Stimulated activated CD4-positive, alpha-beta T cell treated with anti-CD3 and anti-CD28 coated beads, Interleukin-4, amount 100 ng/mL, for 4 hours (primary cell): ENCODE results near the gene RAB44.

Source experiments
- DNase-seq, 2 experiments: peaks; one replicate each; pipeline ENCODE4 v3.0.0-alpha.2; 2020

Gene RAB44

DNA sequence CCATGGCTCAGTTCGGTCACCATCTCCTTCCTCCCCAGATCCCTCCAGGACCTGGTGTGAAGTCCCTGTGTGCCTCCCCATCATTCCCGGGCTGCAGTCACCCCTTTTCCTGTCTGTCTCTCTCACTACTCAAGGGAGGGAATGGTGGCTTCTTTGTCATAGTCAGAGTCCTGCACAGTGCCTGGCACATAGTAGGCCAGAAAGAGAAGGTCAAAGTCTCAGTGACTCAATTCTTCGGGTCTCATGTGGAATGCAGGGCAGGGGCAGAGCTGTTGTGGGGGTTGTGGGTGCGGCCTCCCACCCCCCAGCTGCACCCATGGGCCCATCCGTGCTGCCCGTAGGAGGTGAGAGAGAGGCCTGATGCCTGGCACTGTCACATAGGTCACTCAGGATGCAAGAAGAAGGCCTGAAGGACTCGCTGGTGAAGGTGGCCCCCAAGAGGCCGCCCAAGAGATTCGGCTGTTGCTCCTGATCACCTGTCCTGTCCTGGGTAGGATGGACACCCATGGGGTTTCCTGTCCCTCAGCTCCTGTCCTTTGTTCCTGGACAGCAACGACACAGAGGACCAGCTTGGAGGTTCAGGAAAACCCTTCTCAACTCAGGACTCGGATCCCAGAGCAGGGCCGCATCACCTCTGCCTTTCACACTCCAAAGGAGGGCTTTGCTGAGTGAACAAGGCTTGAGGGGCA, 34.1 kb downstream of the RAB44 start:
- DNase-seq: no peak

DNA sequence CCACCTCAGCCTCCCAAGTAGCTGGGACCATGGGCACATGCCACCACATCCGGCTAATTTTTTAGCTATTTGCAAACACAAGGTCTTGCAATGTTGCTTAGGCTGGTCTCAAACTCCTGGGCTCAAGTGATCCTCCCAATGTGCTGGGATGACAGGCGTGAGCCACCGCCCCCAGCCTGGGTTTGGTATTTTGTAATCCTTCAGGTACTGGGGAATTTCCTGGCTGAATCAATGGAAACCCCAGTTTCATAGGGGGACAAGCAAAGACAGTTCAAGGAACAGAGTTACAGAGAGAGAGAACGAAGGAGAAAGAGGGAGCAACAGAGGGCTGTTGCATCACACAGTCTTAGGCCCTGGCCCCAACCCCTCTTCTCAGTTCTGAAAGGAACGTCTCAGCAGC, 35.7 kb downstream of the RAB44 start:
- DNase-seq: no peak

DNA sequence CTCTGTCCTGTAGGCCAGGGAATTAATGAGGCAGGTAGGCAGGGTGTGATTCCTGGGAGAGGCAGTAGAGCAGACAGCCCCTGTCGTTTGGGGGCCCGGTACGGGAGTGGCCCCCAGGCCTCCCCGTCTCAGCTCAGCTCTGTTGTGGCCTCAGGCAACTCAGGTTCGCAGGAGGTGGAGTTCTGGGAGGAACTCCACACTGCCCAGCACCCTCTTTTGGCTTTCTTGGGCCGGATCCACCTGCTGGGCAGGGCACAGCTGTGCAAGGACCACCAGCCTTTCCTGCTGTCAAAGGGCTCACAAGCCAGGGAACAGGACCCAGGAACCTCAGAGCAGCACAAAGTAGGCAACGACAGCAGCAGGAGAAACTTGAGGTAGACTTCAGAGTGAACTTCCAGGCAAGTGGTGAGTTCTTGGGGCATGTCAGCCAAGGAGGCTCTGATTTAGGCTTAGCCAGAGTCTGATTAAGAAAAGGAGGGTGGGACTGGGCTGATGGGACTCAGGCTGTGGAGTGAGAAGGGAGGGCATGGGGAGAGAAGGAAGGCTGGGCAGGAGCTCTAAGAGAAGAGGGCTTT, 36.9 kb downstream of the RAB44 start:
- DNase-seq: no peak

GRCh38 chr6:36735110-36736071, 37.8 kb downstream of the RAB44 start:
- DNase-seq: peak in 1 of 2 experiments; percentile 17

DNA sequence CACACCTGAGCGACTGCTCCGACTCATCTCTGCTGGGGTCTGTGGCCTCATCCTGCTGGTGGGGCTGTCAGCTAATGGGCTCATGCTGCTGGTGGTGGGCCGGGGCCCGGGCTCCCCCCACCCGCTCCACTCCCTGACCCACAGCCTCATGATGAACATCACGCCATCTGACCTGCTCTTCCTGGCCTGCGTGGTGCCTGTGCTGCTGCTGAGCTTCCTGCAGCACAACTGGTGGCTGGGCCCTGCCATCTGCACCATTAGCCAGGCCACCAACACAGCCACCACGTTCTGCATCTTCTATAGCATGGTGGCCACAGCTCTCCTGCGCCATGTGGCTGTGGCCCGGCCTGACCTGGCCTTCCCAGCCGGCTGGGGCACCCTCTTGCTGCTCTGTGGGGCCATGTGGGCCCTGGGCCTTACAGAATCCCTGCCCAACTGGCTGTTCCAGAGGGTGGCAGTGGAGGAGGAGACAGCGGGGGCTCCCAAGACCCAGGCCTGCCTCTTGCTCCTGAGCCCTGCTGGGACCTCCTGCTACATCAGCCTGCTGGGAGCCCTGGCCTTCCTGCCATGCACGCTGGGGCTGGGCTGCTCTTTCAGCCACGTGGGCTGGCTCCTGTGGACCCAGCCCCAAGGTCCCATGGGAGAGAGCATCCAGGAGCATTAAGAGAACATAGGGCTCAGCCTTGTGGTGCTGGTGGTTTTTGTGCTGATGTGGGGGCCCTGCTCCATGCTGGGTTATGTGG, 39.6 kb downstream of the RAB44 start:
- DNase-seq: no peak

GRCh38 chr6:36738108-36738507, 40.5 kb downstream of the RAB44 start:
- no peak for DNase-seq

DNA sequence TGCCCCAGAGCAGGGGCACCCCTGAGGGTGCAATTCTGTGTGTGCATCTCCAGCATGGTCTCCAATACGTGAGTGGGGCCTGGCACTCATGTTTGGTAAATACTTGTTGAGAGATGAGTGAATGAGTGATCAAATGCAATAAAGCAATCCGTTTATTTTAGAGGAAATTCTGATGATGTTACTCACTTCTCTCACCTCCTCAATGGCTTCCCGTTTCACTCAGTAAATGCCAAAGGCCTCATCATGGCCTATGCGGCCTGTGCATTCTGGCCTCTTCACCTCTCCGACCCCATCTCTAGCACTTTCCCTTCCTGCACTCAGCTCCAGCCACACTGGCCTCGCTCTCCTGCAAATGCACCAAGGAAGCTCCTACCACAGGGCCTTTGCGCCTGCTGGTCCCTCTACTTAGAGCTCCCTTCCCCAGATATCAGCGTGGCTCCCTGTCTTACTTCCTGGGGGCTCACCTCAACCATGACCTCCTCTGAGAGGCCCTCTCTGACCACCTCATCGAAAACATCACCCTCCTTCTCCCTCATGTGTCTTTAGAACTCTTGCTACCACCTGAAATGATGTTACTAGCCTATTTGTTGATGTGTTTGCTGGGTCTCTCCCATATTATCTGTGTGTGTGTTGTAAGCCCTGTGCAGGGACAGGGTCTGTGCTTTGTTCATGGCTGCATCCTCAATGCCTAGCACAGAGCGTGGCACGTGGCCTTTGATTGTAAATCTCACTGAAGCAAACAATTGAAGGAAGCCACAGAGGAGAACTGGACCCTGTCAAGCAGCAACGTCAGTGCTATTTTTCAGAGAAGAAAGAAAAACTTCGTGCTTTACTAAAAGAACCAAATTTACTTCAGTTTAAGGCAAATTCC, 42.6 kb downstream of the RAB44 start:
- no peak for DNase-seq

- no peak for DNase-seq
Measured at GRCh38 chr6:36740818-36741179, 43.2 kb downstream of the RAB44 start.

DNA sequence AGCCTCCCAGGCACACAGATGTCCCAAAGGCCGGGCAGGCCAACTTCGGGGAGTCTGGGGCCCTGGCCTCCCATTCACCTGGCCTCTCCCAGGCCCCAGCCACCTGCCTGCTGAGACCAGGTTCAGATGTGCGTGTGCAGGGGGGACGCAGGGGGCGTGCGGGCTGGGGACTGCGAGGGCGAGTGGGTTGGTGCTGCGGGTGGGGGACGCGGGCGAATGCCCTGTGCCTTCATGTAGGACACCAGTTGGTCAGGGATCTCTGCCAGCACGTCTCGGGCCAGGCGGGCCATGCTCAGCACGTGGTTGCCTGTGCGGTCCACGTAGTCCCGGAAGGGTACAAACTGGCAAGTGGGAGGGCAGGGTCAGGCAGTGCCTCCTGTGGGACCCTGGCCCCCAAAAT, 44.5 kb downstream of the RAB44 start:
- no peak for DNase-seq

DNA sequence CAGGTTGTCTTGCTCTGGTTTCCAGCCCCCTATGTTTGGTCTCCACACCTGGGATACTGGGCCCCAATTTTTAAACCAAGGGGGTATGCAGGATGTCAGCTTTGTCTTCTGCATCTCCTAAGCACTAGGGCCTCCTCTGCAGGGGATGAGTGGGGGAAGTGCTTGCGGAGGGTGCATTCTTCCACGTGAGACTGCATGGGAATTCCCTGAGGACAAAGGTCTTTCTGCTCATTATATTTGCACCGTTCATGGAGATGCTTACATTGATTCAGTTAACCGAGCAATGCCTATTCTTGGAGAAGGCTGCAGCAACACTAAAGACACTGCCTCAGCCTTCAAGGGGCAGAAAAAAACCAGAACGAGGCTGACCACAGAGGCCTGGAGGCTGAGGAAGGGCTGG, 45.4 kb downstream of the RAB44 start:
- no peak for DNase-seq

DNA sequence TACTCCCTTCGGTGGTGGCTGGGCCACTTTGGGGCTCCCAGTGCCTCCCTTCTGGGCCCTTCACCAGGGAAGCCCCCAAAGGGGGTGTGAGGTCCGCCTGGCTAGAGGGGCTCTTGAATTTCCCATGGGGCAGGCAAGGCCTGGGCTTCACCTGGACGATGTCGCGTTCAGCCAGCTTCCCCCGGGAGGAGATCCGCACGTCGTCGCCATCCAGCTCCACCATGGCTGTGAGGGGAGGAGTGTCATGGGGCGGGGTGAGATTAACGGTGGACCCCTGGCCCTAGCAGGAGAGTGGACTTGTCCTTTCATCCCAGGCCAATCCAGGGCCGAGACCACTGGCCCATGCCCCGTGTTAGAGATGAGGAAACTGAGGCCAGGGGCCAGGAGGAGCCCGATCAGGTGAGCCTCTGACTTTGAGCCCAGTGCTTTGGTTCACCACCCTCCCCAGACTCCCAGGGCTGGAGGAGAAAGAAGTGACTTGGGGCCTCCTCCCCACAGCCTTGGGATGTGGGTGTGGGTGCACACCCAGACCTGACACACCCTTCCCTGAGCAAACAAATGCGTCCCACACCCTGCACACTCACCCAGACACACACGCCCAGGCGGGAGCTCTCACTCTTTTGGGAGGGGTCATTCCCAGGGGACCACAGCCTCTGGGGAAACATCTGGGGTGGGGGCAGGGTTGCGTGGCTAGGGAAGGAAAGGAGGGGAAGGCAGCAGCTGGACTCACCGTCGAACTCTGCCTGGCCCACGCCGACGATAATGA, 46.1 kb downstream of the RAB44 start:
- DNase-seq: no peak

GRCh38 chr6:36744304-36744673, 46.7 kb downstream of the RAB44 start:
- DNase-seq: no peak

DNA sequence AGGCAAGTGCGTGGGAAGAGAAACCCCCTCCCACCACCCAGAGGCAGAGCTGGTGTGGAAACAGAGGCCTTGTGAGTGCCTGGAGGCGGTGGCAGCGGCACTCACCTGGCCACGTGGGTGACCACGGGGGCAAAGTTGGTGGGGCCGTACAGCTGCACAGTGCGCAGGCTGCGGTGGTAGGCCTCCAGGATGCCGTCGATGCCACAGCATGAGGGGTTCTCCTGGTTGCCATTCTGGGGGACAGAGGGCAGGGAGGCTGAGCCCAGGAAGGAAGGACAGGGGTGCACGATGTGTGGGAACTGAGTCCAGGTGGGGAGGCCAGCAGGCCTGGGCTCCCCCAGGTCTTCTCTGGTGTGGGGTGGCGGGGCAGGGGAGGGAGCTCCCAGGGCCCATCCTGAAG, 47.7 kb downstream of the RAB44 start:
- no peak for DNase-seq

DNA sequence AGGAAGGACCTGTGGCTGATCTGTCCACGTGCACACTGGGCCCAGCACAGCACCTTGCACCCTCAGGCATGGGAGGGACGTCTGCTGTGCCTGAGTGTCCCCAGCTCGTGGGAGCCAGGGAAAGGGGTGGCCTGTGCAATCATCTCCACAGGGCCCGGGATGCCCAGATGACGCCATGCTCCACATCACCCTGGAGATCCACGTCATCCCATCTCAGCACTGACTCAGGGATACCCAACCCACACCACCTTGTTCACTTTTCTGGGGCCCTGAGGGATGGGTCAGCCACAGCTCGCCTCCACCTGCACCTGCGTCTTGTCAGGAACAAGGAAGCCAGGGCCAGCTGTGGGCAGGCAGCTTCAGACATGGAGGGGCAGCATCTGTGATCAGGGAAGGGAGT, 48.2 kb downstream of the RAB44 start:
- no peak for DNase-seq

GRCh38 chr6:36746251-36746650, 48.6 kb downstream of the RAB44 start:
- no peak for DNase-seq

- no peak for DNase-seq
Measured at GRCh38 chr6:36749829-36750489, 52.3 kb downstream of the RAB44 start.

GRCh38 chr6:36751091-36751490, 53.5 kb downstream of the RAB44 start:
- DNase-seq: no peak

- no peak for DNase-seq
Measured at GRCh38 chr6:36751833-36752186, 54.2 kb downstream of the RAB44 start.

DNA sequence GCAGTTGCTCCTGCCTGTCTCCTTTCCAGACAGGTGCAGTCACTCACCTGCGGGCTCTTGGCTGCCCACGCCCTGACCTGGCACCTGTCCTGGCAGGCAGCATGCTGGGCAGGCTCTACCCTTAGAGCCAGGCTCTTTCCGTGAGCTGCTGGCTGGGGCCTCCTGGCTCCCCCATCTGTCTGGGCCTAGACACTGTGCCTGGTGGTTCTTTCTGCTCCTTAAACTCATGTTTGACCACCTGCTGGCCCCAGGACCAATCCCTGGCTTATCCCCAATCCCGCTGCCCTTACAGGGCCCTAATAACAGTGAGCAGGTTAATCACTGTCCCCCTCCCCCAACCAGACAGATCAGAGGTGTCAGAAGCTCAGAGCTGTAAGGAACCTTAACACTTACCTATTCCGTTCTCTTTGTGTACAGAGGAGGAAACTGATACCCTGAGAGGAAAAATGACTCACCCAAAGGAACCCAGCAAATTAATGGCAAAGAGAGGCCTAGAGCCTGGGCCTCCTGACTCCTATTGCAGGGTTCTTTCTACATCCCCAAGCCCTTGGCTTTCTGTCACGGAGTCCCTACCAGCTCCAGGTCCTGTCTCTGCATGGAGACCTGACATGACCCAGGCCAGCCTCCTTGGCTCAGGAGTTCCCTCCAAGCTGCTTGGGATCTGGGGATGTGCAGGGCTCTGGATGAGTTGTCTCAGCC, 54.7 kb downstream of the RAB44 start:
- peak in 1 of 2 experiments; percentile 26 for DNase-seq

GRCh38 chr6:36752886-36753506, 55.4 kb downstream of the RAB44 start:
- DNase-seq: no peak
